ENCODE results near the gene UBL4A.

DNA sequence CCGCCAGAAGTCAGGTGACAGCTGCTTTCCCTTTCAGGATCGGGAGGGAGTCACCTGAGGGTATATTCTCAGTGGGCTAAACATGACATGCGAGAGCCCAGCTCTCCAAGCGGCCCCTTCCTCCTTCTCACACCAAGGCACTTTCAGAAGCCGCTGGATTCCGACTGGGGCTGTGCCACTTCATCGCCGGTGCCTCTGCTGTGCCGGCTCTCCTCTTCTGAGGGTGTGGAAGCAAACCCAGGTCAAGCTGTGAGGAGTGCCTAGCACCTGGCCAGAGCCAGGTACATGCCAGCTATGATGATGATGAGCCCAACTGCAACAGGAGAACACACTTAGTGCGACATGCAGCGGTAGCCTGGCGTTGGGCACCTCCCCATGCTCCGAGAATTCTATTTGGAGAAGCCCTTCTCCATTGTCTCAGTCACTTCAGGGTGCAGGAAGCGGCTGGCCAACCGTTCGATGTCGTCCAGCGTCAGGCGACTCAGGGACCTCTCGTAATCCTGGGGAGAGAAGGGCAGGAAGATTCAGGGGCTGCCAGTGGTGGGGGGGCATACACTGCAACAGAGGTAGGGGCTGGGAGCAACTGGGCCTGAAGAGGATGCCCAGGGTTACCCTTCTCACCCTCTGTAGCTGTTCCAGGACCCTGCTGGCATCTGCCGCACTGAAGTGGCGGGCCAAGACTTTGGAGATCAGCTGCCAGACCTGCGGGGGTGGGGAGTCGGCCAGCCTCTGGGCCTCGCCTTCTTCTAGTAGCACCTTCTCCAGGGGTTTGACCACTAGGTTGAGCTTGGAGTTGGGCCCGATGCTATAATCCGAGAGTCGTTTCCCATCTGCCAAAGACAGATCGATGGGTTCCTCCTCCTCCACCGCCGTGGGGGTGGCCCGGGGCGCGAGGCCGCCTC is 1.0 kb downstream of the UBL4A start:
- TF ChIP-seq, protein P1, sequence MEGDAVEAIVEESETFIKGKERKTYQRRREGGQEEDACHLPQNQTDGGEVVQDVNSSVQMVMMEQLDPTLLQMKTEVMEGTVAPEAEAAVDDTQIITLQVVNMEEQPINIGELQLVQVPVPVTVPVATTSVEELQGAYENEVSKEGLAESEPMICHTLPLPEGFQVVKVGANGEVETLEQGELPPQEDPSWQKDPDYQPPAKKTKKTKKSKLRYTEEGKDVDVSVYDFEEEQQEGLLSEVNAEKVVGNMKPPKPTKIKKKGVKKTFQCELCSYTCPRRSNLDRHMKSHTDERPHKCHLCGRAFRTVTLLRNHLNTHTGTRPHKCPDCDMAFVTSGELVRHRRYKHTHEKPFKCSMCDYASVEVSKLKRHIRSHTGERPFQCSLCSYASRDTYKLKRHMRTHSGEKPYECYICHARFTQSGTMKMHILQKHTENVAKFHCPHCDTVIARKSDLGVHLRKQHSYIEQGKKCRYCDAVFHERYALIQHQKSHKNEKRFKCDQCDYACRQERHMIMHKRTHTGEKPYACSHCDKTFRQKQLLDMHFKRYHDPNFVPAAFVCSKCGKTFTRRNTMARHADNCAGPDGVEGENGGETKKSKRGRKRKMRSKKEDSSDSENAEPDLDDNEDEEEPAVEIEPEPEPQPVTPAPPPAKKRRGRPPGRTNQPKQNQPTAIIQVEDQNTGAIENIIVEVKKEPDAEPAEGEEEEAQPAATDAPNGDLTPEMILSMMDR (CRISPR knock-in tag; IDR thresholded peaks at IDR 0.05) = no peak
- TF ChIP-seq ERF (CRISPR knock-in tag; IDR thresholded peaks at IDR 0.05) (no peak), NAIF1 (CRISPR knock-in tag; IDR thresholded peaks at IDR 0.05; ENCODE audit: borderline replicate concordance) (no peak), NR2C2 (CRISPR knock-in tag; IDR thresholded peaks at IDR 0.05; ENCODE audit: borderline replicate concordance) (no peak), FOXA3 (CRISPR knock-in tag; IDR thresholded peaks at IDR 0.05) (no peak), SMC3 (IDR thresholded peaks at IDR 0.05; ENCODE audit: low read length) (no peak), HNRNPH1 (optimal IDR thresholded peaks at IDR 0.05; ENCODE audit: low read depth, low read length) (no peak)
